Activated CD4-positive, alpha-beta T cell treated with anti-CD3 and anti-CD28 coated beads, Interleukin-2, Interleukin-6, amounts not matched to agents 100 ng/mL and 50 ng/mL, durations not matched to agents 16 hours and 8 hours (primary cell): Measurements from ENCODE around the gene CD207.
"Not testable (repeated sequence)": the region's sequence is repeated elsewhere in the genome, so short reads cannot be mapped to it uniquely, and the experiment has no call there.

Experiments
- DNase-seq: peaks from one replicate; pipeline ENCODE4 v3.0.0-alpha.2; 2020

CD207 gene

DNA sequence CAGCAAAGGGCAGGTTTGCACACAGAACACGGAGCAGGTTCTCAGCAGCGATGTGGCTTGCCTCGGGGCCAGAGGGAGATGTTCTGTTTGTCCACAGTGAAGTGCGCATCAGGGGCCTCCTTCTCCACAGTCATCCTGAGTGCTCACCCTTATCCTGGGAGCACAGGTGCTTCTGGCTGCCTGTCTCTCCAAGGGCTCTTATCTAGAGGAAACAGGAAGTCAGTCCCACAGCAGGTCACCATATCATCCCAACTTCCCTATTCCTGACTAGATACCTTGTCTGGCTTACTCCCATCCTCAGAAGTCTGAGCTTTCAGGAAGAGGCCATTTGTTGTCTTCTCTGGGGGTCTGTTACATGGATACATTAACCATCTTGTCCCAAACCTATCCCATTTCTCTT, at the start of gene CD207:
Gene CD207, minus strand, starts transcription at position 174 of the 400 bp plus-strand sequence. Its CDS starts 40 bp downstream, at position 134.
- no peak for DNase-seq

DNA sequence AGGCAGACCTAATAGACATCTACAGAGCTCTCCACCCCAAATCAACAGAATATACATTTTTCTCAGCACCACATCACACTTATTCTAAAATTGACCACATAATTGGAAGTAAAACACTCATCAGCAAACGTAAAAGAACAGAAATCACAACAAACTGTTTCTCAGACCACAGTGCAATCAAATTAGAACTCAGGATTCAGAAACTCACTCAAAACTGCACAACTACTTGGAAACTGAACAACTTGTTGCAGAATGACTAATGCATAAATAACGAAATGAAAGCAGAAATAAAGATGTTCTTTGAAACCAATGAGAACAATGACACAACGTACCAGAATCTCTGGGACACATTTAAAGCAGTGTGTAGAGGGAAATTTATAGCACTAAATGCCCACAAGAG, 42.9 kb upstream of the CD207 start:
- DNase-seq = peak; percentile 77

DNA sequence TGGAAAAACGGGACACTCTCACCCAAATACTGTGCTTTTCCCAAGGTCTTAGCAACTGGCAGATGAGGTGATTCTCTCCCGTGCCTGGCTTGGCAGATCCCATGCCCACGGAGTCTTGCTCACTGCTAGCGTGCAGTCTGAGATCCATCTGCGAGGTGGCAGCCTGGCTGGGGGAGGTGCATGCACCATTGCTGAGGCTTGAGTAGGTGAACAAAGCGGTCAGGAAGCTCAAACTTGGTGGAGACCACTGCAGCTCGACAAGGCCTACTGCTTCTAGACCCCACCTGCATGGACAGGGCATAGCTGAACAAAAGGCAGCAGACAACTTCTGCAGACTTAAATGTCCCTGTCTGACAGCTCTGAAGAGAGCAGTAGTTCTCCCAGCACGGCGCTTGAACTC, 40.5 kb upstream of the CD207 start:
- DNase-seq = not testable (repeated sequence)

DNA sequence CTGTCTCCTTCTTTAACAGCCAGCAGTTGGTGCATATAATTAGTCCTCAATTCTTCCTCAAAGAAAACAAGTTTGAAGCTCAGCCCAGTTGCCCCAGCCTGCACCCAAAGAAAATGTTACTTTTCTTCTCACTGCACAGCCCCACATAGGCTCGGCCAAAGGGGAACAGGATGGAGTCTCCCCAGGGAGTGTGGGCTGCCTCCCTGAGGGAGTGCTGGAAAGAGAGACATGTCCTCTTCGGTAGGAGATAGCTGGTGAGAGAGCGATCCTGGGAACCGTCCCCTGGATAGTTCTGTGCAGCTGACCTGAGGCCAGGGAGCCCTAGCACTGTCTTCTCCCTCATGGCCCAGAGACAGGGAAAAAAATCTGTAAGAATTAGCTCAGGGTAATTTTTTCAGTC, 37.9 kb upstream of the CD207 start:
- no peak for DNase-seq

DNA sequence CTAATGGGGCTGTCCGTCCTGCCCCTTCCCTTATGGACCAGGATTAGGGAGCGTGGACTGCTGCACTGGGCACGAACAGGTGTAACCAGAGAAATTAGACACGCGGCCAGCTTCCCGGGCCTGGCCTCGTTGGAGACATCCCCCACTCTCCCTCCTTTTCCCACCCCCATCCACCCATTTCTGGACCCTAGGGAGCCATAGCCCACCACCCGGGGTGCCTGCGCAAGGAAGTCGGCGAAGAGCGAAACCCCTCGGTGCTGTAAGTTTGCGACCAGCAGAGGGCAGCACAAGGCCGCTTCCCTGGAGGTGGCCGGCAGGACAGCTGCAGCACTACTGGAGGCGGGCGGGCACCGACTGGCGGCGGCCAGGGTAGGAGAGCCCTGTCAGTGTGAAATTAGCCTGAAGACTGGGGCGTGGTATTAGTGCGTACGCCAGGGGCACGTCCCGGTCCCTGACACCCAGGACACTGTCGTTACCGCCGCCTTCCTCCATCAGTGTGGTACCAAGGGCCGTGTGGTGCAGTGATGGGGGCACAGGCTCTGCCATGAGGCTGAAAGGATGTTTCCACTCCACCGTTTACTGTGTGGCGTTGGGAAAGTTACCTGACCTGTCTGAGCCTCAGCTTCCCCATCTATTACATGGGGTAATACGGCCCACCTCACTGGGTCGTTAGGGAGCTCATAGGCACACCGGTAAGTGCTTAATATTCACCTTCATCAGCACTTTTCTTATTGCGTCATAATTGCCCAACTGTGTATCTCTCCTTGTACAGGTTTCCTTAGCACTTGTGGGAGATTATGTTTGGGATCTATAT, 36.0 kb upstream of the CD207 start:
- DNase-seq = peak; percentile 92

- DNase-seq = no peak
These were observed 35.2 kb upstream of the CD207 start for GRCh38 chr2:70870790-70871189.

GRCh38 chr2:70868970-70869369, 33.4 kb upstream of the CD207 start:
- no peak for DNase-seq

DNA sequence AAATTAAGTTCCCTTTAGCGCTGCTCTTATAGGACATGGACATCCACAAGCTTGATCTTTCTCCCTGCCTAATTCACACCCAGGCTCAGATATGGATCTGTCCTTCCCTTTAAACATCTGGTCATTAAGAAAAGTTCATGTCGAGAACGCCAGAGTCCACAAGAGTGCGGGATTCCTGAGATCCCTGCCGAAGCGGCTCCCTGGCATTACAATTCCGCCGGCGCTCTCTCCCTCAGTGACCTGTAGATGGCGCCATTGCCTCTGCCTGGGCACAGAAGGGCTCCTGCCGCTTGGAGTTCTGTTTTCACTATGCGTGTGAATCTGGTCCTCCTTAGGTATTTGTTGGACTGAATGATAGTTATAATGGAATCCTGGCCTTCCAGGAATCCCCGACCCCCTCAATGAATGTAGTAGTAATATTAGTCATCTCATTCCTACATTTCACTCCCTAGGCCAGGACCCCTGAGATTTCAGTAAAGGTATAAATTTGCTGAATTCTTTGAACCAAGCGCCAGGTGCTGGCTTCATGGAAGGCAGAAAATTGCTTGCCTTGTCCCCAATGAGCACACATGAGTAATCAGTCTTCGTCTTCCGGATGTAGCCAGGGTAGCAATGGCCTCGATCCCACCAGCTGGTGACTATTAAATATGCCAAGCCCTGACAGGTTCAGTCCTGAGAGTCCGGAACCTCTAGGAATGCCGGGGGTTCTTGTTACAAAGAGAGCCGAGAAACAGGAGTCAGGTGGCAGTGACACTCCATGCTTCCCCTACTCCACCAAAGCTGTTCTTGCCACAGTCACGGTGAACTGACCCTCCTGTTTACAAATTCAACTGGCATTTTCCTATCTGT, 26.4 kb upstream of the CD207 start:
- peak; percentile 88 for DNase-seq

DNA sequence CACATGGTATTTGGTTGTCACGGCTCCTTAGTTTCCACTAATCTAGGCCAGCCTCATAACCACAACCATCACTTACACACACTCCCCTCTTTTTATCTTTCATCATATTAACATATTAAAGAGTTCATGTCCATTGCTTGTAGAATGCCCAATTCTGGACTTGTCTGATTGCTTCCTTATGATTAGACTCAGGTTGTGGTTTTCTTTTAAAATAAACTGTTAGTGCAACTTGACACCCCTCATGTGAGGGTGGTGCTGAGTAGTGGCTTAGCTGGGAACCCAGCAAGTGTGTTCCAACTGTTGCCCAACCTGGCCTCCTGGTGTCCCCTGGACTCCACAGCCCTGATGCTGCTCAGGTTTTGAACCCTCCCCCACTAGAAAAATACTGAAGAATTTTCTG, 20.1 kb upstream of the CD207 start:
- no peak for DNase-seq

GRCh38 chr2:70854411-70854810, 18.8 kb upstream of the CD207 start:
- DNase-seq = no peak

- no peak for DNase-seq
These were observed 17.2 kb upstream of the CD207 start for GRCh38 chr2:70852824-70853223.

DNA sequence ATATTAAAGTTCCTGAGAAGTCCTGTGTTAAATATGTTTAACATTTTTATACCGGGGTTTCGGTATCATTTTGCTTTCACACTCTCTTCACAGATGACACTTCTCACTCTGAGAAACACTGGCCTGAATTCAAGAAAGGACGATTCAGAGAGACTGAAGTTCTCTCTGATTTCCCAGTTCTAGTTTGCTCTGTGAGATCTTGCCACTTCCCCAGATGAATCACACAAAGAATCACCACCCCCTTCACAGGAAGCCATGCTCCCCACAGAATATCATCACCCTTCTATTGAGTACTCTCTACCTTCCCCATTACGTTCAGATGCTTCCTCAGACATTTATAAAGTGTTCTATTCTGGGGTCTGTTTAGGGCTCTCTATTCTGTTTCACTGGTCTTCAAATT, 16.1 kb upstream of the CD207 start:
- DNase-seq = peak; percentile 90

GRCh38 chr2:70850925-70851324, 15.3 kb upstream of the CD207 start:
- no peak for DNase-seq

DNA sequence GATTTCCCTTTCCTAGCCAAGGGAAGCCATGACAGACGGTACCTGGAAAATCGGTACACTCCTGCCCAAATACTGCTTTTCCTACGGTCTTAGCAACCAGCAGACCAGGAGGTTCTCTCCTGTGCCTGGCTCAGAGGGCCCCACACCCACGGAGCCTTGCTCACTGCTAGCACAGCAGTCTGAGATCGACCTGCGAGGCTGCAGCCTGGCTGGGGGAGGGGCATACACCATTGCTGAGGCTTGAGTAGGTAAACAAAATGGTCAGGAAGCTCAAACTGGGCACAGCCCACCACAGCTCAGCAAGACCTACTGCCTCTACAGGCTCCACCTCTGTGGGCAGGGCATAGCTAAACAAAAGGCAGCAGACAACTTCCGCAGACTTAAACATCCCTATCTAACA, 6.8 kb upstream of the CD207 start:
- DNase-seq = no peak

- DNase-seq = no peak
These were observed 2.6 kb upstream of the CD207 start for GRCh38 chr2:70837980-70838925.

DNA sequence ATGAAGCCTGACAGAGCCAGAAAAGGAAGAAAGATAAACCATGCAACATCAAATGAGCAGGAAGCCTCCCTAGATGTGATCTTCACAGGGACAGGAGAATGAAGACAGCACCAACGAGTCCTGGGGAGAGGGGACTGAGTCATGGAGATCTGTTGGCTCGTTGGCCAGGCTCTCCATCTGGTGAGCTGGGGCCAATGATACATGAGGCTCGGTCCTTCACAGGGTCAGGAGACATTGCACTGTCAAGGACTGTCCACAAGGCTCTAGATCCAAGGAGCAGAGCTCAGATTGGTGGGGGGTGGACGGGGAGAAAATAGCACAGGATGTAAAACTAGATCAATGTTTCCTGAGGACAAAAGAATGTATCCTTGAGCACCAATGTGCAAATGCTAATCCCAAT, 735 bp downstream of the CD207 start:
- DNase-seq = no peak

- DNase-seq = no peak
These were observed 1.5 kb downstream of the CD207 start for GRCh38 chr2:70834106-70834505.

- no peak for DNase-seq
These were observed 2.4 kb downstream of the CD207 start for GRCh38 chr2:70833246-70833645.

- DNase-seq = no peak
These were observed 3.2 kb downstream of the CD207 start for GRCh38 chr2:70832386-70832785.

DNA sequence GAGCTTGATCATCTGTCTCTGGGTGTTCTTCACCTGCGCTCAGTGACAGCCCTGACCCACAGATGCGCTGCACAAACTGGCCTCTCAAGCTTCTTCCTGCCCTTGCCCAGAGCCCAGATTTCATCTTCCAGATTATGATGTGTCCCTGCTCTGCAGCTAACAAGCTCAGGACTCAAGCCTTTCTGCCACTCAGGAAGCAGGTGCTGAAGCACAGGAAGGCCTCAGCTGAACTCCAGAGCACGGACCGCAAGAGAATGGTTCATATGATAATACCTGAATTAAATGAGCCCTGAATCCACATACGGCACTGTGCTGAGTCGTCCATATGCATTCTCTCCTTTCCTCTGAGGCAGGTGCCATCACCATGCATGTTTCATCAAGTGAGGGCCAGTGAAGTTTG, 3.8 kb downstream of the CD207 start:
- DNase-seq = no peak

GRCh38 chr2:70830366-70830765, 5.2 kb downstream of the CD207 start:
- no peak for DNase-seq

- DNase-seq = no peak
These were observed 5.7 kb downstream of the CD207 start for GRCh38 chr2:70829916-70830315.
